ENCODE data around the gene ABCB4.
"Not testable (repeated sequence)": the region's sequence is repeated elsewhere in the genome, so short reads cannot be mapped to it uniquely, and the experiment has no call there.

Gene ABCB4

DNA sequence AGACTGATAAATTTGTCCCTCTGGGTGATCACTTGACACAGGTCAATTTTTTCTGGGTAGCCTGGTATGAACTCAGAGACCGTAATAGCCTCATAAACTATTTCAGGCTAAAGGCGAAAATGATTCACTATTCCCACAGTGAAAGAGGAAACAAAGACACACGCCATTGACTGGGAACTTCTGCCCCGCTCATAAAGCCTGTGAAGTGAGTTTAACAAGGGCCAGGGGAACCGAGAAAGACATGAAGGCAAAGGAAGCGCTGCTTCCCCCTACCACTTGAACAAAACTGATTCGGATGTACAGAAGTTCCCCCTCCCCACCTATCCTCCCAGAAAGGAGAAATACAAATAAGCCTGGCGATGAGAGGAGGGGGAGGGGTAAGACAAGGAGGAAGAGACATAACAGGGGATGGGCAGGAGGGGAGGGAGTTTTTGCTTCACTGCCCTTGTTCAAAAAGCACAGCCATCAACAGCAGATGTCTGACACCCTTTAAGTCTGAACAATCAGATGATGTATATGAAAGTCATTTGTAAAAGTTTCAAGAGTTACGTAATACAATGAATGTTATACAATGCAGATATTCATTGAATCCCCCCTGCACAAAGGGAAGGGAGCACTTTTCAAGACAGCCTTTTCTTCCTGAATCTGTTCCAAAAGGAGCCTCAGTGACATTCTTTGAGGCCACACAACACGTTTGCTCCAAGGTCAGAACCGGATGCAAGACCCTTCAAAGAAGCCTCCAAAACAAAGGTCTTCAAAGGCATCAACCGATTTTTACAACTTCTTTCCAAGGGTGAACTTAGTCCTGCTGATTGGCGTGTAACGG lies 734 bp downstream of the ABCB4 start:
- peak in 3 of 14 donors; percentile 4 to 24 (median 8) for DNase-seq

DNA sequence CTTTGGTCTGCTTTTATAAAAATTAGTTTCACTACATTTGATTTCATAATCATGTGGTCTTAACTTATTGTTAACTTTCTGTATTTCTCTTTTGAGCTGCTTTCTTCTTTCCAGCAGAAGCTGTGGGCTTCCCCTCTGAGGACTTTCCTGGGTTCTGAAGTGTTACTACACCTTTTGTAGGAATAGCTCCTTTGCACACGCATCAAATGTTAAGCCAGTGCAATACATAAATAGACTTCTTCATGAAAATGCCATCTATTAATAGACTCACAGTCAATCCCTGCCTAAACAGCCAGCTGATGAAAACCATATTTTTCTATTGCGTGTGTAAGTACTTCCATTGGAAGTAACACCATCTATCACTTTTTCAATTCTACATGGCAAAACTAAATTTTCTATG lies 1.5 kb downstream of the ABCB4 start:
- no peak for DNase-seq

DNA sequence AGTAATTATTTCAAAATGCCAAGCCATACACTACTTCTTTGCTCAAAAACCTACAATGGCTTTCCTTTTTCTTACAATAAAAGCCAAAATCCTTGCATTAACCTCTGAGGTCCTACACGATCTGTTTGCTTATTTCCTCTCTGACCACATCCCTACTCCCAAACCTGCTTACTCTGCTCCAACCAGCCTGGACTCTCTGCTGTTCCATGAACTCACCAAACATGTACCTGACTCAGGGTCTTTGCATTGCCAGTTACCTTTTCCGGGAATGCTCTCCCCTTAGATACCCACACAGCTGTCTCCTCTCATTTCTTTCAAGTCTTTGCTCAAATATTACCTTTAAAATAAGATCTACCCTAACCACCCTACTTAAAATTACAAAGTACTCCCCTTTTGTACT lies 2.3 kb downstream of the ABCB4 start:
- DNase-seq: no peak

DNA sequence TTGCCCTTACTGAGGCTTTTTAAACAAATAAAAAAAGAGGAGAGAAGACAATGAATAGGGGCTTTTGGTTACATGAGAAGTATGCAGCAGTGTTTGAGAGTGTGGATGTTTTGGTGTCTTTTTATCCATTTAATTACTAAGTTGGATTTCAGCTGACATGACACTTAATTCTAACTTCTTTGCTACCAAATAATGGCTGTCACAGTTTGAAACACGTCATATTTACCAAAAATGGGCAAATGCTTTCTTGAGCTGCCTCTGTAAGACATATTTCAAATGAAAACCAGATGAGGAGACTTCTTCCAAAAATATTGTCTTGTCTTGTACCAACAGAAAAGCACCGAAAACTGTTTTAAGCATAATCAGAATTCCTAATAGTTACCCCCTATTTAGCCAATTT lies 4.0 kb downstream of the ABCB4 start:
- DNase-seq: no peak

DNA sequence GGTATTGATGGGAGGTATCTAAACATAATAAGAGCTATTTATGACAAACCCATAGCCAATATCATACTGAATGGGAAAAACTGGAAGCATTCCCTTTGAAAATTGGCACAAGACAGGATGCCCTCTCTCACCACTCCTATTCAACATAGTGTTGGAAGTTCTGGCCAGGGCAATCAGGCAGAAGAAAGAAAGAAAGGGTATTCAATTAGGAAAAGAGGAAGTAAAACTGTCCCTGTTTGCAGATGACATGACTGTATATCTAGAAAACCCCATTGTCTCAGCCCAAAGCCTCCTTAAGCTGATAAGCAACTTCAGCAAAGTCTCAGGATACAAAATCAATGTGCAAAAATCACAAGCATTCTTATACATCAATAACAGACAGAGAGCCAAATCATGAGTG lies 6.3 kb downstream of the ABCB4 start:
- DNase-seq: not testable (repeated sequence)

DNA sequence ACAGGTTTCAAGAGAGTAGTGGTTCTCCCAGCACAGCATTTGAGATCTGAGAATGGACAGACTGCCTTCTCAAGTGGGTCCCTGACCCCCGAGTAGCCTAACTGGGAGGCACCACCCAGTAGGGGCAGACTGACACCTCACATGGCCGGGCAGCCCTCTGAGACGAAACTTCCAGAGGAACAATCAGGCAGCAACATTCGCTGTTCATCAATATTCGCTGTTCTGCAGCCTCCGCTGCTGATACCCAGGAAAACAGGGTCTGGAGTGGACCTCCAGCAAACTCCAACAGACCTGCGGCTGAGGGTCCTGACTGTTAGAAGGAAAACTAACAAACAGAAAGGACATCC lies 10.0 kb downstream of the ABCB4 start:
- DNase-seq: not testable (repeated sequence)

DNA sequence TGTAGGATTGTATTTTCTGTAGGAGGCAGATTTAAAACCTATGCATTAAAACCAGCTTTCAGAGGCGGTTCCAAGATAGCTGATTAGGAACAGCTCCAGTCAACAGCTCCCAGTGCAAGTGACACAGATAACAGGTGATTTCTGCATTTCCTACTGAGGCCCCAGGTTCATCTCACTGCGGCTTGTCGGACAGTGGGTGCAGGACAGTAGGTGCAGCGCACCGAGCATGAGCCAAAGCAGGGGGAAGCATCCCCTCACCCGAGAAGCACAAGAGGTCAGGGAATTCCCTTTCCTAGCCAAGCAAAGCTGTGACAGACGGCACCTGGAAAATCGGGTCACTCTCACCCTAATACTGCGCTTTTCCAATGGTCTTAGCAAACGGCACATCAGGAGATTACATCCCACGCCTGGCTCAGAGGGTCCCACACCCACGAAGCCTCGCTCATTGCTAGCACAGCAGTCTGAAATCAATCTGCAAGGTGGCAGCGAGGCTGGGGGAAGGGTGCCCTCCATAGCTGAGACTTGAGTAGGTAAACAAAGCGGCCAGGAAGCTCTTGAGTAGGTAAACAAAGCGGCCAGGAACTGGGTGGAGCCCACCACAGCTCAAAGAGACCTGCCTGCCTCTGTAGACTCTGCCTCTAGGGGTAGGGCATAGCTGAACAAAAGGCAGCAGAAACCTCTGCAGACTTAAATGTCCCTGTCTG lies 10.5 kb downstream of the ABCB4 start:
- not testable (repeated sequence) for DNase-seq

DNA sequence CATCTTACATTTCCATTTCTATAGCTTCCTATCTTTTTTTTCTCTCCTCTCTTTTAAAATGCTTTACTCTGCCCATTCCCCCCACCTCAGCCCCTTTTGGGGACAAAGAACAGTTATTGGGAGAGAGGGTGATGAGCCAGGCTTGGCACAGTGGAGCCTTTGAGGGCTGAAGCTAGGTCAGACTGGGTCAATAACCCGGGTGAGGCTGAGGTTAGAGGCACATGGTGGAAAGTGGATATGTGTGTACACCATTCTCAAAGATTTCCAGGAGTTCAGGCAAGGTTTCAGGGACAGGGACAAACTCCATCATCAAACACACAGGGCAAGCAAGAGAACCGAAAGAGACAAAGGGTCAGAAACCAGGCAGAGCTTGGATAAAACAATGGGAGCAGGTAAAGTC lies 11.5 kb downstream of the ABCB4 start:
- DNase-seq: no peak

DNA sequence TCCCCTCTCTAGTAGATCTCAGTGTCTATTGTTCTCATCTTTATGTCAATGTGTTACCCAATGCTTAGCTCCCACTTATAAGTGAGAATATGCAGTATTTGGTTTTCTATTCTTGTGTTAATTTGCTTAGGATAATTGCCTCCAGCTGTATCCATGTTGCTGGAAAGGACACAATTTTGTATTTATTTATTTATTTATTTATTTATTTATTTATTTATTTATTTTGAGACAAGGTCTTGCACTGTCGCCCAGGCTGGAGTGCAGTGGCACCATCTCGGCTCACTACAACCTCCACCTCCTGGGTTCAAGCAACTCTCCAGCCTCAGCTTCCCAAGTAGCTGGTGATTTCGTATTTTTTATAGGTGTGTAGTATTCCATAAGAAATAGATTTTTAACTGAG lies 15.0 kb downstream of the ABCB4 start:
- DNase-seq: not testable (repeated sequence)

DNA sequence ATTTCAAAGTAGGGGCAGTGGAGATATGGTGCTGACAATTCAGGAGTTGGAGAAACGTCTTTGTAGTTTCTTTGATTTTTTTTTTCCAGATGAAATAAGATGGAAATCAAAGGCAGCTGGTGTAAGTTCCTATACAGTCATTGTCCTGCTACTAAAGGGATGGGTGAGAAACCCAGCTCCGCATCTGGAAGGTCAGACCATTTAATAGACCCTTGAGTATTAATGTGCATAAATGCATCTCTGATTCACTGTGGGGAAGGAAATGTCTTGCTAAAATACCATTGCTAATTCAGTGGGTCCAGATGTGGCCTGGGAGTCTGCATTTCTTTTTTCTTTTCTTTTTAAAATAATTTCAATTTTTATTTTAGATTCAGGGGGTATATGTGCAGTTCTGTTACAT lies 15.5 kb downstream of the ABCB4 start:
- no peak for DNase-seq

DNA sequence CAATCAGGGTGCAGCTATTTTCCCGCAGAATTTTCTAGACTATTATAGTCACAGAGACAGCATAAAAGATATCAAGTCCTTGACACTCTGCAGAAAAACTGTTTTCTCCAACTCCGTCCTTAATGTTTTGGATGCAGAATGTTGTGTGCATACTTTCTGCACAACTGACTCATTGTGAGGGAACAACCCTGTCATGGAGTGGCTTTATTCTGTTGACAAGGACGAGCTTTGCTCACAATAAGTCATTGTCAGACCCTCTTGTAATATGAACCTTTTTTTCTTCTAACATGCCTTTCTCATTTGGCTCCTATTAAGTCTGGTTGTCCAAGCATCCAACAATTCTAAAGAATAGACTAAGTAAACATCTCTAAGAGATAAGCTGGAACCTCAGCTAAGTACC lies 17.3 kb downstream of the ABCB4 start:
- no peak for DNase-seq

DNA sequence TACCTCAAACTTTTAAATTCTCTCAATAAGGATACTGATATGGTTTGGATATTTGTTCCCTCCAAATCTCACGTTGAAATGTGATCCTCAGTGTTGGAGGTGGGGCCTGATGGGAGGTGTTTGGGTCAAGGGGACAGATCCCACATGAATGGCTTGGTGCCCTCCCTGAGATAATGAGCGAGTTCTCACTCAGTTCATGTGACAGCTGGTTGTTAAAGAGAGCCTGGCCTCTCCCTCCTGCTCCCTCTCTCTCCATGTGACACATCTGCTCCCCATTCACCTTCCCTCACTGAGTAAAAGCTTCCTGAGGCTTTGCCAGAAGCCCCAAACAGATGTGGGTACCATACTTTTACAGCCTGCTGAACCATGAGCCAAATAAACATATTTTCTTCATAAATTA lies 19.2 kb downstream of the ABCB4 start:
- DNase-seq: no peak

DNA sequence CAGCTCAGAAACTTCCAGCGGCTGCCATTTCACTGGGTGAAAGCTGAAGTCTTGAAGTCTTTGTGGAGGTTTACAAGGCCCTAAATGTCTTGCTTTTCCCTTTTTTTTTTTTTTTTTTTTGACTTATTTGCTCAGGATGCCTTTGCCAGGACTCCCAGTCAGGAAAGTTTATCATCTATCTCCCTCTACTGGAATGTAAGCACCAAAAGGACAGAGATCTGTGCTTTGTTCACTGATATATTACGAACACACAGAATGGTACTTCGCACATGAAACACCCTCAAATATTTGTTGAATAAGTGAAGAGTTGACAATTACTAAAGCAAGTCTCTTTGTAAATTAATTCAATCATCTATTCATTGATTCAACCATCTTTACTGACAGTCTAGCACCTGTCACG lies 23.2 kb downstream of the ABCB4 start:
- no peak for DNase-seq

DNA sequence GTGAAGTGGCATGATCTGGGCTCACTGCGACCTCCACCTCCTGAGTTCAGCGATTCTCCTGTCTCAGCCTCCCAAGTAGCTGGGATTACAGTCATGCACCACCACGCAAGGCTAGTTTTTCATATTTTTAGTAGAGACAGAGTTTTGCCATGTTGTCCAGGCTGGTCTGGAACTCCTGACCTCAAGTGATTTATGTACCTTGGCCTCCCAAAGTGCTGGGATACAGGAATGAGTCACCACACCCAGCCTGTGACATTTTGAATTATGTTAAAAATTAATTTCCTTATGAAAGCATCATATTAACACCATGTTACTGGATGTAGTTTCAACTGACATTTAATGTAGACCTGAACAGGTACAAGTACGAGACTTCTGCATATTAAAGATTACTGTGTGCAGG lies 24.3 kb downstream of the ABCB4 start:
- no peak for DNase-seq

DNA sequence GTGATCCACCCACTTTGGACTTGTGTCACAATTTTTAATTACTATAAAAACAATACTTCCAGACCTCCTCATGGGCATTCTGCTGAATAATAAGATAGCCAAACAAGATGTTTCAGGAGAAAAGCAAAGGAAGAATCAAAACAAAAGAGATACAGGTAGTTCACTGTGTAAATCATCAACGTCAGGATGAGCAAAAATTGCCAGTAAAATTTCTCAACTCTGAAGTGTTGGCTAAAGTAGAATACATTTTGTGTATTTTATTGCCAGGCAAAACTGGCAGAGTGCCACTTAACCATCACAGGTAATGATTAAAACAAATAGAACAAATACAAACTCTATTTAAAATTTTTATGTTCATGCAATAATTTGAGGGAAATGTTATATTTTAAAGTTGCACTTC lies 24.8 kb downstream of the ABCB4 start:
- no peak for DNase-seq

DNA sequence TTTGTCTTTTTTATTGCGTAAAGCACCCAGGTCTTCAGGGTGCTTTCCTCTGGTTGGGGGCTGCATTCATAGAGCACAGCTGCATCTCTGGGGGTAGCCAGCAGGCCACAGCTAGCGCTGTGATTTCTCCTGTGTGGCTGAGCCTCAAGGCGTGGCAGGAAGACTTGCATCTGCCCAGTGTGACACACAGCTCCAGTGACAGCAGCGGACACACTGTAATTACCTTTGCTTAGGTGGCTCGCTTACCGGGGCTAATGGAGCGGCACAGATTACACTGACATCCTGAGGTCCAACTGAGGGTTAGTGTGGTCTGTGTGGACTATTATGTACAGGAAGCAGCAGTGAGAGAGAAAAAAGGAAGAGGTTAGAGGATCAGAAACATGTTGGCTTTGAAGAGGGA lies 27.1 kb downstream of the ABCB4 start:
- no peak for DNase-seq

DNA sequence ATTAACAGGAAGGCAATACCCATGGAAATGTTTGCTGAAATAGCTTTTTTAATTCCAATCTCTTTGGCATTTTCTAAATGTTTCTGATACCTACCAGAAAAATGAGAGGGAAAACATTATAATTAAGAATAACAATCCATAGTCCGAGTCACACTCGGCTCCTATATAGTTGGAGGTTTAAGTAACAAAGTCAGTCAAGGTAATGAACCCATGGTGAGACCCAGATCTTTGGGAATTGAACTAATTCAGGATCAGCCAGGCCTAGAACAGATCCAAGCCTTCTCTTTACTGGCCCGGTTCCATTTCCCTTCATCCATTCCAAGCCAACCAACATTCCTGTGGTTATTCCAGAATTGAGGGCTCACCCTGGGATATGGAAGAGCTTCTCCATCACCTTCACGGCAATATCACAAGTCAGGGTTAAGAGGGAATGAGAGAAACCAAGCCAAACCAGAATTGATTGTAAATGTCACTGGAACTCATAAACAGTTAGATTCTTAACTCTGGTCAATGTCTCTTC lies 28.3 kb downstream of the ABCB4 start:
- DNase-seq: no peak

DNA sequence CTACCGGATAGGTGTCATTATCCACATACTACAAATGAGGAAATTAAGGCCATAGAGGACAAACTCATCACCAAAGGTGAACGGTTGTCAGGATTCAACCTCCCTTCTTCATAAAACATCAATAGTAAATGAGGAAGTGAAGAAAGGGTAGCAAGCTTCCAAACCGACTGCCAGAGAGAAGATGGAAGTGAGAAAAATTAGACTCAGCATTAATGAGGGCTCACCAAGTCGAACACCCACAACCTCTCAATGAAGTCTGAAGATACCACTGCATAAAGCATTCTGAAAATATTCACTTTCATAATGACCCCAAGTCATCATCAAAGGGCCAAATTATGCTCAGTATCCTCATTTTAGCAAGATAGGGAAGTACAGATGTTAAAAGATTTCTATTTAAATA lies 29.6 kb downstream of the ABCB4 start:
- DNase-seq: no peak

DNA sequence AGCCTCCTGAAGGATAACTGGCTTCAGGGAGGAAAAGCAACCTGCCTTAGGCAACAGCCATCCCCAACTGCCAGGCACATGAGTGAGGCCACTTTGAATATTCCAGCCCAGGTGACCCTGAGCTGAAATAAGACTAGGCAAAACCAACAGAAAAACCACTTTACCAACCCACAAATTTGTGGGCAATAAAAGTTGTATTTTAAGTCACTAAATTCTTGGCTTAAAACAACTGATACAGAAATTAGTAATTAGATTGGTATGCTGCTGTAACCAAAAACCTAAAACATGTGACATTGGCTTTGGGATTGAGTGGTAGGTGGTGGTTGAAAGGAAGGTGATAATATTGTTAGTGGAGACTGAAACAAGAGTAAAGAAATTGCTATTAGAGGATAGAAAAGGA lies 39.9 kb downstream of the ABCB4 start:
- DNase-seq: no peak

DNA sequence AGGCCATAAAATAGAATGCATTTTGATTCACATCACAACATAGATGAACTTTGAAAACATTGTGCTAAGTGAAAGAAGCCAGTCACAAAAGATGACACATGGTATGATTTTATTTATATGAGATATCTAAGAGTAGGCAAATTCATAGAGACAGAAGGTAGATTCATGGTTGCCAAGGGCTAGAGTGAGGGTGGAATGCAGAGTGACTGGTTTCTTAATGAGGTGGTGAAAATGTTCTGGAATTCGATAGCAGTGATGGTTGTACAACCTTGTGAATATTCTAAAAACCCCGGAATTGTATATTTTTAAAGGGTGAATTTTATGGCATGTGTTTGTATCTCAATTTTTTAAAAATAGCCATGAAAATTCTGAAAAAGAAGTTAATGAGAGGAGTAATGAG lies 42.9 kb downstream of the ABCB4 start:
- DNase-seq: no peak

DNA sequence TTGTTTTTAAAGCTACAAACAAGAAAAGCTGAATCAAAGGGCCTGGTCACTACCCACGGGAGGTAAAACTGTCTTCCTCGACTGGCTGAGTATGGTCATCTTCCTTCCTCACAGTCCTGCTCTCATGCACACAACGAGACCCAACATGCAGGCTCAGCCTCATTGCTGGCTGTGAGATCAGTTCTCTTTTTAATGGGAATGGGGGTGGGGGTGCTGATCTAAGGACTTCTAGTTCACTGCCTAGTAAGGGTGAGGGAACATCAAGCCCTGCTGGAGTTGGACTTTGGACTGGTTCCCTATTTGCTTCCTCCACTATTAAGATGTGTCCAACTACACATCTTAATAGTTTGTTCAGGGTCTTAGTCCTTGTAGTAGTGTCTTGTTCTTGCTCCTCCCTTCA lies 48.2 kb downstream of the ABCB4 start:
- DNase-seq: no peak

DNA sequence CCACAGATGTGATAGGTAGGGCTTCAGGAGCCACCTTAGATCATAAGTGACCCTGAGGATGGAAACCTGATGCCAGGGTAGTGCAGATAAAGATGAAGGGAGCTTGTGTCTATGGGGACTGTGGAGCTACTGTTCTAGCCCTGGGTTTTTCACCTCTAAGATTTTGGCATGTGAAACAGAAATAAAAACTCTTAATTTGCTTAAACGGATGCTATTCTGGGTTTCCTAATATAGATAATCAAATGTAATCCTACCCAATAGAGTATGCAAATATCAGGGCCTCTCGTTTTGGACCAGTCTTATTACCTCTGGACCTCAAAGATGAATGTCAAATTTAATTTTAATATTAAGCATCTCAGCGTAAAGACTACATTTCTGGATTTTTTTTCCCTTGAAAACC lies 49.3 kb downstream of the ABCB4 start:
- no peak for DNase-seq

DNA sequence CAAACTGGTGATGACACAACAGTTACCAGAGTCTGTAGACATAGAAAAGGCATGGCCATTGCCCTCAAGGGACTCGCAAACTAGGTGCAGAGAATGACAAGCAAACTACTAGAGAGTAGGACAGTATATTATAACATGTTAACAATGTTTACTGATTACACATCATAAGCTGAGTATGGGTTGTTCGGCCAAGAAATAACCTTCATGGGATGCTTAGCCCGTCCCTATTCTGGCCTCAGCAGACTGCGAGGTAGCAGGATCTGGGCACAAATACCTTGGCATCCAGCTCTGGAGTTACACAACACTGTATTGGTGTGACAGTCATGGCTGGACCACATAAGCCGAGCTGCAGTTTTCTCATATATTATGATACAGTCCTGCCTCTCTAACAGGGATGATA lies 51.4 kb downstream of the ABCB4 start:
- DNase-seq: no peak

DNA sequence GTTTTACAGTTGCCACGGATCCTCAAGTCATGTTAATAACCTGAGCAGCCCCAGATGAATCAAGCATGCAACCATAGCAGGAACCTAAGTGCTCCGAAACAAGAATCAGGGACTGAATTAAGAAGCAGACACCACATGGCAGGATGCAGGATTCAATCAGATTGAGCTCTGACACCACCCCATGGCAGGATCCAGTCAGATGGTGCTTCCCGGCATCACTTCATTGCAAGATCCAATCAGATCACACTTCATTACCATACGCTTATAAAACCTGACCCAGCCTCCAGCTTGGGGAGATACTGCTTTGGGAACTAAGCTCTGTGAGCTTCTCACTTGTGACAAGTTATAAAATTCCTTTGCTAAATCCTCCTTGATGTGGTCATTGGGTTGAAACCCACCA lies 55.3 kb downstream of the ABCB4 start:
- no peak for DNase-seq

Data from C1 segment of cervical spinal cord (tissue), 14 donors.